BE2C (cell line): ENCODE results near the gene SLBP.

Experiments
- DNase-seq: peaks from one replicate; pipeline ENCODE4 v3.0.0-alpha.2; 2020
- H3K27me3 ChIP-seq: fragments of 250-450 bp; sonication (Bioruptor Pico); 2 replicates; pipeline ENCODE4 v1.5.1; 2020; ENCODE audit warnings: mild to moderate bottlenecking
- H3K36me3 ChIP-seq: fragments of 250-450 bp; sonication (Bioruptor Pico); 2 replicates; pipeline ENCODE4 v1.5.1; 2020; ENCODE audit warnings: mild to moderate bottlenecking
- H3K4me1 ChIP-seq: fragments of 250-450 bp; sonication (Bioruptor Pico); 2 replicates; pipeline ENCODE4 v1.5.1; 2020
- H3K4me3 ChIP-seq: 2 replicates; pipeline ENCODE4 v1.5.1; 2011; ENCODE audit warnings: low read depth, low read length
- H3K9me3 ChIP-seq: fragments of 250-450 bp; sonication (Bioruptor Pico); 2 replicates; pipeline ENCODE4 v1.5.1; 2020
- CTCF ChIP-seq: IDR thresholded peaks from 2 replicates; pipeline ENCODE4 v1.5.1; 2012; ENCODE audit warnings: mild to moderate bottlenecking, low read depth, low read length

SLBP gene

GRCh38 chr4:1670279-1670678 lies 41.8 kb downstream of the SLBP start:
- Histone ChIP-seq H3K36me3 (no peaks in the 10 kb centered on the region), H3K4me3 (no peak overlapping the region), H3K9me3 (no peaks in the 10 kb centered on the region), H3K4me1 (peaks cover 6% of the 10 kb centered on the region), H3K27me3 (no peaks in the 10 kb centered on the region)
- no peak for TF ChIP-seq CTCF
- no peak for DNase-seq

DNA sequence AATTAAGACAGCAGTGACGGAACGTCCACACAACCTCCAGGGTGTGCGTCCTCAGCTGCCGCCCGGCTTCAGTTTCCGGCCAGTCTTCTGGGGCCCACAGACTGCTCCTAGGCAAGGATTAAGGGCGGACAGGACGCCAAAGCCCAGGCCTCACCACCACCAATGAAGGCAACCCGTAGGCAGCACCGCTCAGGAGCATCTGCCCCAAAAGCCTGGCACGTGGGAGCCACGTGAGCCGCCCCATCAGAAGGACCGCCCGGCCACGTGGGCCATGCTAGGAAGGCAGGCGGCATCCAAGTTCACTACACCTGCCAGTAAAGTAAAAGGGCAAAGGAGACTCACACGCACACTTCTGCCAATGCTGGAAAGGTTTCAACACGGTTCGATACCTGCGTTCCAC lies 42.3 kb downstream of the SLBP start:
- H3K9me3 ChIP-seq: no peaks in the 10 kb centered on the region
- H3K4me1 ChIP-seq: peaks cover 6% of the 10 kb centered on the region
- no peaks in the 10 kb centered on the region for H3K36me3 ChIP-seq
- no peak overlapping the region for H3K4me3 ChIP-seq
- H3K27me3 ChIP-seq: no peaks in the 10 kb centered on the region
- no peak for DNase-seq
- TF ChIP-seq CTCF: no peak

DNA sequence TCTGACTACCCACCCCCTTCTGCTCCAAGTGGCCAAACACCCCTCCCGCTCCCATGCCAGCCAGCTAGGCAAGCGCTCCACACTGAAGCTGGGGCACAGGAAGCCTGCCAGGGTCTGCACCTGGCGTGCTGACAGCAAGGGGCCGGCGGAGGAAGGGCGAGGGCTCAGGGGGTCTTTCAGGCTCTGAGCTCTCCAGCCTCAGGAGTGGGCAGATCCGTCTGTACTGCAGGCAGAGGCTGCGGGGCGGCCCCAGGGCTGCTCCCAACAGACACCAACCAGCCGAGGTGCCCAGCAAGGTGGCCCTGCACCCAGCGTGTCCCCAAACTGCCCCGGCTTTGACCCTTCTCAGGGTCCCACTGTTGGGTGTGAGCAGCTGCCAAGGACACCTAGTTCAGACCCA lies 42.8 kb downstream of the SLBP start:
- no peaks in the 10 kb centered on the region for H3K36me3 ChIP-seq
- TF ChIP-seq CTCF: no peak
- H3K4me3 ChIP-seq: no peak overlapping the region

DNA sequence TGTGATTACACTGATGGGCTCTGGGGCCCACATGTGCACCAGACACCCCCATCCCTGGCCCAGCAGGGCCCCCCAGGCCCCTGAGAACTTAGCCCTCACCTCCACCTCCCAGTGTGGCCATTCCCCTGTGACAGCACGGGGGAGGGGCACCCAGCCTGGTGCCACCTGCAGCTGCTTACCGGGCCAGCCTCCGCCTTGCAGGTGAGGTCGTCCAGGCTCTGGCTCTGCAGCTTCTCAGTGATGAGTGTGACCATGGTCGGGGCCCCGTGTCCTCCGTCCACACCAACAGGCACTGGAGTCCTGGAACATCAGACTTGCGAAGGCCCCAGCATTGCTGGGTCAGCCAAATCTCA lies 43.7 kb downstream of the SLBP start:
- H3K4me3 ChIP-seq: no peak overlapping the region
- no peak for DNase-seq
- no peaks in the 10 kb centered on the region for H3K27me3 ChIP-seq
- no peaks in the 10 kb centered on the region for H3K9me3 ChIP-seq
- H3K36me3 ChIP-seq: no peaks in the 10 kb centered on the region
- no peaks in the 10 kb centered on the region; the same call in 1 of the 2 replicates for H3K4me1 ChIP-seq
- no peak for TF ChIP-seq CTCF

More for the DNA sequence above, 42.8 kb downstream of the SLBP start:
- no peak for DNase-seq
- H3K4me1 ChIP-seq: peaks cover 6% of the 10 kb centered on the region
- H3K27me3 ChIP-seq: no peaks in the 10 kb centered on the region
- H3K9me3 ChIP-seq: no peaks in the 10 kb centered on the region

GRCh38 chr4:1667273-1667672 lies 44.8 kb downstream of the SLBP start:
- H3K4me1 ChIP-seq: no peaks in the 10 kb centered on the region
- no peak for DNase-seq

GRCh38 chr4:1666391-1666790 lies 45.7 kb downstream of the SLBP start:
- Histone ChIP-seq H3K36me3 (no peaks in the 10 kb centered on the region), H3K4me3 (no peak overlapping the region), H3K4me1 (no peaks in the 10 kb centered on the region), H3K9me3 (no peaks in the 10 kb centered on the region), H3K27me3 (no peaks in the 10 kb centered on the region)
- no peak for DNase-seq
- no peak for TF ChIP-seq CTCF

More at GRCh38 chr4:1667273-1667672, 44.8 kb downstream of the SLBP start:
- no peaks in the 10 kb centered on the region for H3K27me3 ChIP-seq
- no peaks in the 10 kb centered on the region for H3K9me3 ChIP-seq
- H3K4me3 ChIP-seq: no peak overlapping the region
- no peak for TF ChIP-seq CTCF
- no peaks in the 10 kb centered on the region for H3K36me3 ChIP-seq
